Measurements from ENCODE around the gene PAX2.

Gene PAX2

GRCh38 chr10:100760726-100761125, 15.3 kb downstream of the PAX2 start:
- DNase-seq: no peak

GRCh38 chr10:100761191-100761590, 15.8 kb downstream of the PAX2 start:
- no peak for DNase-seq

- no peak for DNase-seq
Measured at GRCh38 chr10:100763043-100763747, 17.8 kb downstream of the PAX2 start.

- no peak for DNase-seq
Measured at GRCh38 chr10:100766693-100767421, 21.5 kb downstream of the PAX2 start.

- DNase-seq: no peak
Measured at GRCh38 chr10:100767422-100767775, 22.0 kb downstream of the PAX2 start.

- DNase-seq: no peak
Measured at GRCh38 chr10:100769481-100769880, 24.1 kb downstream of the PAX2 start.

- no peak for DNase-seq
Measured at GRCh38 chr10:100773646-100774045, 28.3 kb downstream of the PAX2 start.

- no peak for DNase-seq
Measured at GRCh38 chr10:100774223-100774622, 28.8 kb downstream of the PAX2 start.

- DNase-seq: no peak
Measured at GRCh38 chr10:100774876-100775275, 29.5 kb downstream of the PAX2 start.

GRCh38 chr10:100775386-100775785, 30.0 kb downstream of the PAX2 start:
- no peak for DNase-seq

GRCh38 chr10:100775871-100776270, 30.5 kb downstream of the PAX2 start:
- DNase-seq: no peak

- no peak for DNase-seq
Measured at GRCh38 chr10:100776671-100777070, 31.3 kb downstream of the PAX2 start.

GRCh38 chr10:100779329-100779728, 33.9 kb downstream of the PAX2 start:
- DNase-seq: no peak

GRCh38 chr10:100780324-100780723, 34.9 kb downstream of the PAX2 start:
- DNase-seq: no peak

- DNase-seq: no peak
Measured at GRCh38 chr10:100781145-100781665, 35.8 kb downstream of the PAX2 start.

GRCh38 chr10:100782461-100783244, 37.3 kb downstream of the PAX2 start:
- DNase-seq: no peak

- no peak for DNase-seq
Measured at GRCh38 chr10:100784126-100784525, 38.7 kb downstream of the PAX2 start.

GRCh38 chr10:100786591-100786990, 41.2 kb downstream of the PAX2 start:
- DNase-seq: no peak

GRCh38 chr10:100788002-100788903, 42.9 kb downstream of the PAX2 start:
- DNase-seq: no peak

- no peak for DNase-seq
Measured at GRCh38 chr10:100790761-100791208, 45.4 kb downstream of the PAX2 start.

GRCh38 chr10:100791369-100792058, 46.1 kb downstream of the PAX2 start:
- DNase-seq: no peak

- peak; percentile 25 for DNase-seq
Measured at GRCh38 chr10:100792574-100792973, 47.2 kb downstream of the PAX2 start.
